RCC 7860 (cell line): Measurements from ENCODE around the gene DNAAF1.

ENCODE experiments used
- DNase-seq: peaks from one replicate; pipeline ENCODE4 v3.0.0-alpha.2; 2015; ENCODE audit warnings: low spot score
- FAIRE-seq: peaks from 2 replicates; lab custom pipeline; 2012; peaks lifted over from hg19 to GRCh38; lab: Jason Lieb, UNC

The DNAAF1 gene

GRCh38 chr16:84159007-84159406 is 13.9 kb downstream of the DNAAF1 start:
- no peak for DNase-seq
- FAIRE-seq = no peak

GRCh38 chr16:84159800-84160199 is 14.7 kb downstream of the DNAAF1 start:
- FAIRE-seq = no peak
- DNase-seq = no peak

GRCh38 chr16:84161037-84161436 is 15.9 kb downstream of the DNAAF1 start:
- no peak for DNase-seq
- FAIRE-seq = no peak

GRCh38 chr16:84161801-84162200 is 16.7 kb downstream of the DNAAF1 start:
- DNase-seq = no peak
- FAIRE-seq = no peak

- FAIRE-seq (no peak), DNase-seq (no peak)
Observed at GRCh38 chr16:84165746-84166145, 20.6 kb downstream of the DNAAF1 start.

- FAIRE-seq (no peak), DNase-seq (no peak)
Observed at GRCh38 chr16:84166796-84167695, 21.9 kb downstream of the DNAAF1 start.

GRCh38 chr16:84169765-84170310 is 24.7 kb downstream of the DNAAF1 start:
- FAIRE-seq (no peak), DNase-seq (no peak)

- DNase-seq (no peak), FAIRE-seq (no peak)
Observed at GRCh38 chr16:84174396-84174795, 29.3 kb downstream of the DNAAF1 start.

GRCh38 chr16:84175350-84176081 is 30.4 kb downstream of the DNAAF1 start:
- FAIRE-seq (no peak), DNase-seq (peak; percentile 6)

- FAIRE-seq = no peak
- no peak for DNase-seq
Observed at GRCh38 chr16:84176192-84177053, 31.3 kb downstream of the DNAAF1 start.

- FAIRE-seq = no peak
- peak; percentile 5 for DNase-seq
Observed at GRCh38 chr16:84177741-84178073, 32.6 kb downstream of the DNAAF1 start.

- DNase-seq = no peak
- no peak for FAIRE-seq
Observed at GRCh38 chr16:84178146-84178765, 33.1 kb downstream of the DNAAF1 start.

GRCh38 chr16:84178892-84179611 is 33.9 kb downstream of the DNAAF1 start:
- FAIRE-seq (no peak), DNase-seq (no peak)

GRCh38 chr16:84179612-84180320 is 34.7 kb downstream of the DNAAF1 start:
- DNase-seq = no peak
- no peak for FAIRE-seq

GRCh38 chr16:84180519-84181140 is 35.5 kb downstream of the DNAAF1 start:
- FAIRE-seq (no peak), DNase-seq (no peak)

- DNase-seq (no peak), FAIRE-seq (no peak)
Observed at GRCh38 chr16:84181144-84181915, 36.2 kb downstream of the DNAAF1 start.

- FAIRE-seq = no peak
Observed at GRCh38 chr16:84182104-84182503, 37.0 kb downstream of the DNAAF1 start.

More at GRCh38 chr16:84182104-84182503, 37.0 kb downstream of the DNAAF1 start:
- DNase-seq = no peak
